ENCODE data around the gene ZNF316. TPM values are rescaled to one million over a fixed set of nuclear protein-coding genes. Genes with fewer than 3 reads are reported as not detected.
"Not testable (repeated sequence)": the region's sequence is repeated elsewhere in the genome, so short reads cannot be mapped to it uniquely, and the experiment has no call there.

ZNF316 gene
- total RNA-seq, 2 donors from 2014 or later: 37.1 to 39.9 TPM

- H3K36me3 Mint-ChIP-seq (ENCODE audit: low read depth): peaks cover 7% of the 10 kb centered on the region
- no peak overlapping the region for H3K27ac Mint-ChIP-seq
- H3K27me3 Mint-ChIP-seq: no peaks in the 10 kb centered on the region
- H3K9me3 ChIP-seq (ENCODE audit: control insufficient read depth, low read length, poor library complexity, severe bottlenecking): no peaks in the 10 kb centered on the region
- peaks cover 4% of the 10 kb centered on the region for H3K4me1 Mint-ChIP-seq
- DNase-seq: no peak
- no peak for ATAC-seq
- H3K4me3 Mint-ChIP-seq: no peak overlapping the region
Observed at GRCh38 chr7:6654113-6654841, 17.2 kb downstream of the ZNF316 start.

GRCh38 chr7:6654842-6655610 is 17.9 kb downstream of the ZNF316 start:
- no peak for ATAC-seq
- no peaks in the 10 kb centered on the region for H3K9me3 ChIP-seq (ENCODE audit: control insufficient read depth, low read length, poor library complexity, severe bottlenecking)
- Mint-ChIP-seq H3K4me3 (no peak overlapping the region), H3K27me3 (no peaks in the 10 kb centered on the region), H3K27ac (no peak overlapping the region), H3K36me3 (ENCODE audit: low read depth) (peaks cover 7% of the 10 kb centered on the region), H3K4me1 (peaks cover 4% of the 10 kb centered on the region)
- no peak for DNase-seq

- no peak overlapping the region for H3K4me3 Mint-ChIP-seq
- ATAC-seq (no peak), DNase-seq (no peak)
- peaks cover 4% of the 10 kb centered on the region for H3K36me3 Mint-ChIP-seq (ENCODE audit: low read depth)
- no peak overlapping the region for H3K27ac Mint-ChIP-seq
- no peaks in the 10 kb centered on the region for H3K27me3 Mint-ChIP-seq
- no peaks in the 10 kb centered on the region for H3K9me3 ChIP-seq (ENCODE audit: control insufficient read depth, low read length, poor library complexity, severe bottlenecking)
- H3K4me1 Mint-ChIP-seq: peaks cover 4% of the 10 kb centered on the region
Observed at GRCh38 chr7:6655636-6656385, 18.7 kb downstream of the ZNF316 start.

GRCh38 chr7:6656413-6656812 is 19.3 kb downstream of the ZNF316 start:
- peaks cover 4% of the 10 kb centered on the region for H3K36me3 Mint-ChIP-seq (ENCODE audit: low read depth)
- H3K27me3 Mint-ChIP-seq: peaks cover 5% of the 10 kb centered on the region
- H3K4me3 Mint-ChIP-seq: no peak overlapping the region
- H3K4me1 Mint-ChIP-seq: peaks cover 4% of the 10 kb centered on the region
- DNase-seq (no peak), ATAC-seq (no peak)
- H3K27ac Mint-ChIP-seq: no peak overlapping the region
- no peaks in the 10 kb centered on the region for H3K9me3 ChIP-seq (ENCODE audit: control insufficient read depth, low read length, poor library complexity, severe bottlenecking)

- peaks cover 5% of the 10 kb centered on the region for H3K27me3 Mint-ChIP-seq
- no peak for ATAC-seq
- peaks cover 4% of the 10 kb centered on the region for H3K4me1 Mint-ChIP-seq
- H3K4me3 Mint-ChIP-seq: no peak overlapping the region
- H3K36me3 Mint-ChIP-seq (ENCODE audit: low read depth): peaks cover 4% of the 10 kb centered on the region
- no peak for DNase-seq
- H3K9me3 ChIP-seq (ENCODE audit: control insufficient read depth, low read length, poor library complexity, severe bottlenecking): no peaks in the 10 kb centered on the region
- H3K27ac Mint-ChIP-seq: peak overlapping the region; percentile 37
Observed at GRCh38 chr7:6658618-6659345, 21.7 kb downstream of the ZNF316 start.

- H3K4me1 Mint-ChIP-seq; ATAC-seq; DNase-seq; H3K27ac Mint-ChIP-seq; H3K27me3 Mint-ChIP-seq; H3K36me3 Mint-ChIP-seq (ENCODE audit: low read depth); H3K4me3 Mint-ChIP-seq: not testable (repeated sequence)
- peaks cover 12% of the 10 kb centered on the region for H3K9me3 ChIP-seq (ENCODE audit: control insufficient read depth, low read length, poor library complexity, severe bottlenecking)
Observed at GRCh38 chr7:6670851-6671250, 33.7 kb downstream of the ZNF316 start.

GRCh38 chr7:6675807-6676405 is 38.8 kb downstream of the ZNF316 start:
- peaks cover 2% of the 10 kb centered on the region for H3K36me3 Mint-ChIP-seq (ENCODE audit: low read depth)
- H3K27me3 Mint-ChIP-seq: no peaks in the 10 kb centered on the region
- H3K9me3 ChIP-seq (ENCODE audit: control insufficient read depth, low read length, poor library complexity, severe bottlenecking): peaks cover 21% of the 10 kb centered on the region
- H3K4me3 Mint-ChIP-seq: no peak overlapping the region
- H3K27ac Mint-ChIP-seq: no peak overlapping the region
- no peak for ATAC-seq
- H3K4me1 Mint-ChIP-seq: no peaks in the 10 kb centered on the region
- DNase-seq: no peak

DNA sequence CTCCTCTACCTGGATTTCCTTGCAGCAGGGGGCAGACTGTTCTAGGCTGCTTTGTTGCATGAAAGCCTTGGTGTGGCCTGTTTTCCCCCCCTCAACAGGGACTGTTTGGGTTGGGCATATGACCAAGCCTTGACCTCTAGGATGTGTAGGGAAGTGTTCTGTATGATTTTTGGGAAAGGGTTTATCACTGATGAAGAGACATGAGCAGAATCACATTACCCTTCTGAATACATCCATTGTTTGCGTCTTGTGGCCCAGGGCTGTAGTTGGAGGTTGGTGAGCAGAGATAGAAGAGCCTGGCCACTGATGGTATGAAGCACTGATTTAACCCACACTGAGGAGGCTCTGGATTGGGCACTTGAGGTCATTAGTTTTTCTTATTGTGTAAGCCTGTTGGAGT is 43.0 kb downstream of the ZNF316 start:
- DNase-seq: no peak

DNA sequence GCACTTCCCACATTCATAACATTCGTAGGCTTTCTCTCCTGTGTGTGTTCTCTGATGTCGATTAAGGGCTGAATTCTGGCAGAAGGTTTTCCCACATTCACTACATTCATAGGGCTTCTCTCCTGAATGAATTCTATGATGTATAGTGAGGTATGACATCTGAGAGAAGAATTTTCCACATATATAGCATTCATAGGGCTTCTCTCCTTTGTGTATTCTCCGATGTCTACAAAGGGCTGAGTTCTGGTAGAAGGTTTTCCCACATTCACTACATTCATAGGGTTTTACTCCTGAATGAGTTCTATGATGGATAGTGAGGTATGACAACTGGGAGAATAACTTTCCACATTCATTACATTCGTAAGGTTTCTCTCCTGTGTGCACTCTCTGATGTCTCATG is 54.0 kb downstream of the ZNF316 start:
- Mint-ChIP-seq H3K27ac (no peak overlapping the region), H3K4me1 (no peaks in the 10 kb centered on the region), H3K27me3 (no peaks in the 10 kb centered on the region), H3K4me3 (no peak overlapping the region), H3K36me3 (ENCODE audit: low read depth) (peaks cover 20% of the 10 kb centered on the region)
- H3K9me3 ChIP-seq (ENCODE audit: control insufficient read depth, low read length, poor library complexity, severe bottlenecking): peaks cover 44% of the 10 kb centered on the region
- DNase-seq: no peak
- no peak for ATAC-seq

More for the DNA sequence above, 43.0 kb downstream of the ZNF316 start:
- H3K9me3 ChIP-seq (ENCODE audit: control insufficient read depth, low read length, poor library complexity, severe bottlenecking): peaks cover 21% of the 10 kb centered on the region
- ATAC-seq: no peak
- H3K4me1 Mint-ChIP-seq: no peaks in the 10 kb centered on the region
- no peak overlapping the region for H3K4me3 Mint-ChIP-seq
- no peaks in the 10 kb centered on the region for H3K27me3 Mint-ChIP-seq
- peaks cover 2% of the 10 kb centered on the region for H3K36me3 Mint-ChIP-seq (ENCODE audit: low read depth)
- no peak overlapping the region for H3K27ac Mint-ChIP-seq

GRCh38 chr7:6691609-6692106 is 54.5 kb downstream of the ZNF316 start:
- peaks cover 50% of the 10 kb centered on the region for H3K9me3 ChIP-seq (ENCODE audit: control insufficient read depth, low read length, poor library complexity, severe bottlenecking)
- H3K27ac Mint-ChIP-seq: no peak overlapping the region
- no peaks in the 10 kb centered on the region for H3K4me1 Mint-ChIP-seq
- DNase-seq (no peak), ATAC-seq (no peak)
- H3K4me3 Mint-ChIP-seq: no peak overlapping the region
- H3K36me3 Mint-ChIP-seq (ENCODE audit: low read depth): peaks cover 18% of the 10 kb centered on the region
- no peaks in the 10 kb centered on the region for H3K27me3 Mint-ChIP-seq

DNA sequence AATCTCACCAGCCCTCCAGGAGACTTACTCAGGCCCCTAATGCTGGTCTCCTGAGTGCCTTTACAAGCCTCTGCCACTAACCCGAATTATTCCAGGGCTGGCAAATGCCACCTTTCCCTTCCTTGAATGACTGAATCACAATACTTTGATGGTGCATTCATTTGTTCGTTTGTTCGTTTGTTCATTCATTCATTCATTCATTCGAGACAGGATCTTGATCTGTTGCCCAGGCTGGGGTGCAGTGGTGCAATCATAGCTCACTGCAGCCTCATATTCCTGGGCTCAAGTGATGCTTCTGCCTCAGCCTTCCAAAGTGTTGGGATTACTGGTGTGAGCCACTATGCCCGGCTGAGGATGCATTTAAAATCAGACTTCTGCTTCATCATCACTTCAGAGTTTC is 63.7 kb downstream of the ZNF316 start:
- Mint-ChIP-seq H3K4me3 (no peak overlapping the region), H3K27ac (no peak overlapping the region)
- peaks cover 14% of the 10 kb centered on the region for H3K9me3 ChIP-seq (ENCODE audit: control insufficient read depth, low read length, poor library complexity, severe bottlenecking)

DNA sequence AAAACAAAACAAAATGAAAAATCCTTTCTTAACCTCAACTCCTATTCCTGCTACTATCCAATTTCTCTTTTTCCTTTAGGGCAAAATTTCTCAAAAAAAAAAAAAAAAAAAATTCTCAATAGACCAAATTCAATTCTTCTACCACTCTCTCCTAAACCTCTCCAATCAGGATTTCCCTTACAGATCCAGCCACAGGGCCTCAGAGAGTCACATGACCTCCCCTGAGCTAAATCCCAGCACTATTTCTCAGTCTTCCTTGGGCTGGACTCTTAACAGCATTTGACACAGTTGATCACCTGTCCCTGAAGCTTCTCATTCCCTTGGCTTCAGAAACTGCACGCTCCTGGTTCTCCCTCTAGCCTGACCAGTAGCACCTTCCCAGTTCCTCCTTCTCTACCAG is 64.7 kb downstream of the ZNF316 start:
- Mint-ChIP-seq H3K27ac (peak overlapping the region; percentile 1), H3K36me3 (ENCODE audit: low read depth) (peaks cover 21% of the 10 kb centered on the region), H3K27me3 (no peaks in the 10 kb centered on the region), H3K4me3 (no peak overlapping the region), H3K4me1 (peaks cover 28% of the 10 kb centered on the region)
- ATAC-seq: no peak
- peaks cover 4% of the 10 kb centered on the region for H3K9me3 ChIP-seq (ENCODE audit: control insufficient read depth, low read length, poor library complexity, severe bottlenecking)
- no peak for DNase-seq

More for the DNA sequence above, 63.7 kb downstream of the ZNF316 start:
- H3K36me3 Mint-ChIP-seq (ENCODE audit: low read depth): peaks cover 21% of the 10 kb centered on the region
- ATAC-seq (no peak), DNase-seq (no peak)
- peaks cover 24% of the 10 kb centered on the region for H3K4me1 Mint-ChIP-seq
- no peaks in the 10 kb centered on the region for H3K27me3 Mint-ChIP-seq

Measured in T-helper 17 cell (primary cell).